A549 (cell line): ENCODE results near the gene WFIKKN1. TPM values are rescaled to one million over a fixed set of nuclear protein-coding genes. Genes with fewer than 3 reads are reported as not detected.

Source experiments
- ATAC-seq, 2 experiments: fragments of 200-7000 bp in 1 of 2; fragments of >200 bp in 1 of 2; cut with Nextera tagmentation in 1 of 2; cut with Tn5 transposase in 1 of 2; 3 replicates each; pipeline versions ENCODE4 v1.8.0 to v1.9.1; 2018 to 2020; ENCODE audit warnings: mild to moderate bottlenecking in 1 of 2, moderate library complexity in 1 of 2
- CTCF ChIA-PET: fragments of 300-600 bp; sonication (Branson Sonifier 250); formaldehyde crosslinking; extraction: SDS; loops from one replicate; lab custom pipeline; 2021; ENCODE audit warnings: antibody characterized with exemption, inconsistent platforms; lab: Yijun Ruan, JAX
- POLR2A ChIA-PET: fragments of 350-600 bp; formaldehyde crosslinking; extraction: SDS; loops from one replicate; lab custom pipeline; 2021; ENCODE audit warnings: antibody characterized with exemption, inconsistent platforms; lab: Yijun Ruan, JAX
- DNase-seq, 2 experiments: peaks; one replicate each; pipeline versions ENCODE4 v3.0.0 to v3.0.0-alpha.2; 2011 to 2016; ENCODE audit warnings: low read depth in 1 of 2, low spot score in 1 of 2
- FAIRE-seq: peaks from 2 replicates; lab custom pipeline; 2011; peaks lifted over from hg19 to GRCh38; lab: Jason Lieb, UNC
- H3K27ac ChIP-seq, 2 experiments: fragments of >200 bp; sonication (Bioruptor Twin); formaldehyde crosslinking; 3 replicates each; pipeline ENCODE4 v1.5.1; 2016 to 2017
- H3K4me1 ChIP-seq: fragments of >200 bp; sonication (Bioruptor Twin); formaldehyde crosslinking; 3 replicates; pipeline ENCODE4 v1.6.1; 2016
- H3K4me2 ChIP-seq: fragments of >200 bp; sonication (Bioruptor Twin); formaldehyde crosslinking; 3 replicates; pipeline ENCODE4 v1.6.1; 2016
- H3K4me3 ChIP-seq: fragments of >200 bp; sonication (Bioruptor Twin); formaldehyde crosslinking; 3 replicates; pipeline ENCODE4 v1.5.1; 2016
- H3K9me3 ChIP-seq: fragments of >200 bp; sonication (Bioruptor Twin); formaldehyde crosslinking; 3 replicates; pipeline ENCODE4 v1.6.1; 2016
- BHLHE40 ChIP-seq: IDR thresholded peaks from 2 replicates; pipeline ENCODE4 v1.6.1; 2012; ENCODE audit warnings: low read depth, low read length, inconsistent platforms
- CHD2 ChIP-seq: fragments of 150-350 bp; IDR thresholded peaks from 2 replicates; pipeline ENCODE4 v1.6.1; 2014; ENCODE audit warnings: low read length; ENCODE audit not compliant: partially characterized antibody
- EP300 ChIP-seq, 2 experiments: fragments of >200 bp; sonication (Bioruptor Twin); formaldehyde crosslinking; IDR thresholded peaks; 2 replicates in 1 of 2; 3 replicates in 1 of 2; pipeline ENCODE4 v1.6.1; 2016 to 2017
- FOSB ChIP-seq: fragments of 250-450 bp; sonication (Bioruptor Pico); IDR thresholded peaks from 2 replicates; pipeline ENCODE4 v1.5.0; 2020; ENCODE audit warnings: mild to moderate bottlenecking, moderate library complexity
- HEYL ChIP-seq: fragments of 250-450 bp; sonication (Bioruptor Pico); IDR thresholded peaks from 2 replicates; pipeline ENCODE4 v1.8.0; 2021; ENCODE audit warnings: mild to moderate bottlenecking, moderate library complexity
- HOXA7 ChIP-seq: fragments of 250-450 bp; sonication (Bioruptor Pico); IDR thresholded peaks from 2 replicates; pipeline ENCODE4 v1.5.0; 2020; ENCODE audit warnings: mild to moderate bottlenecking, moderate library complexity
- HOXB13 ChIP-seq: fragments of 250-450 bp; sonication (Bioruptor Pico); IDR thresholded peaks from 2 replicates; pipeline ENCODE4 v1.5.0; 2020; ENCODE audit warnings: low read depth, mild to moderate bottlenecking, moderate library complexity
- JUNB ChIP-seq: fragments of >200 bp; sonication (Bioruptor Twin); formaldehyde crosslinking; IDR thresholded peaks from 2 replicates; pipeline ENCODE4 v1.6.1; 2016
- KDM5A ChIP-seq: fragments of 200-600 bp; sonication (generic); IDR thresholded peaks from 2 replicates; pipeline ENCODE4 v1.6.1; 2016; ENCODE audit warnings: antibody characterized with exemption, mild to moderate bottlenecking
- MAFK ChIP-seq: fragments of 450-650 bp; IDR thresholded peaks from 2 replicates; pipeline ENCODE4 v1.6.1; 2014; ENCODE audit not compliant: partially characterized antibody
- POLR2AphosphoS2 ChIP-seq: conservative IDR thresholded peaks from 2 replicates; pipeline ENCODE4 v1.6.1; 2012; ENCODE audit warnings: low read length, improper control_type of control experiment, inconsistent platforms
- RAD21 ChIP-seq, 2 experiments: fragments of >200 bp in 1 of 2; sonication (Bioruptor Twin) in 1 of 2; formaldehyde crosslinking in 1 of 2; IDR thresholded peaks in 1 of 2; conservative IDR thresholded peaks in 1 of 2; 2 replicates in 1 of 2; 3 replicates in 1 of 2; pipeline ENCODE4 v1.6.1; 2012 to 2018; ENCODE audit warnings: inconsistent platforms in 1 of 2
- SREBF2 ChIP-seq: fragments of 450-650 bp; IDR thresholded peaks from 2 replicates; pipeline ENCODE4 v1.6.1; 2014; ENCODE audit warnings: mild to moderate bottlenecking, moderate library complexity
- TP53 ChIP-seq: fragments of 250-450 bp; sonication (Bioruptor Pico); IDR thresholded peaks from 2 replicates; pipeline ENCODE4 v1.5.0; 2021; ENCODE audit warnings: mild to moderate bottlenecking, moderate library complexity
- ZSCAN20 ChIP-seq: fragments of 250-450 bp; sonication (Bioruptor Pico); IDR thresholded peaks from 2 replicates; pipeline ENCODE4 v1.8.0; 2022; ENCODE audit warnings: mild to moderate bottlenecking, moderate library complexity
- WGBS: methylation state at CpG from one replicate; pipeline ENCODE4 v1.1.6; 2017; ENCODE audit errors: missing lambda C conversion rate; 5-methylcytosine and 5-hydroxymethylcytosine counted together
- polyA plus RNA-seq, 4 experiments: library from polyadenylated mRNA; depleted of rRNA in 3 of 4; stranded (reverse); fragments of >200 nt; fragmentation: RNase III in 1 of 4; extraction: RNeasy Plus Mini Kit Qiagen cat#74134 plus additional on column Dnase treatment in 1 of 4; gene quantifications; 2 replicates in 3 of 4; 3 replicates in 1 of 4; pipeline ENCODE4 v1.2.3, GENCODE V29; 2011 to 2017
- TF ChIP-seq, protein P1 (sequence below): fragments of >200 bp; sonication (Bioruptor Twin); formaldehyde crosslinking; IDR thresholded peaks from 3 replicates; pipeline ENCODE4 v1.5.1; 2016
- TF ChIP-seq, protein P2 (sequence below): fragments of 250-450 bp; sonication (Bioruptor Pico); IDR thresholded peaks from 2 replicates; pipeline ENCODE4 v1.5.0; 2021; ENCODE audit warnings: mild to moderate bottlenecking, moderate library complexity, borderline replicate concordance
- TF ChIP-seq, protein P3 (sequence below): fragments of >200 bp; sonication (Bioruptor Twin); formaldehyde crosslinking; IDR thresholded peaks from 3 replicates; pipeline ENCODE4 v1.6.1; 2016

WFIKKN1 gene
- polyA plus RNA-seq, 2 of the 4 experiments (the other 2 are of a cell fraction): 0.05 to 0.23 TPM

DNA sequence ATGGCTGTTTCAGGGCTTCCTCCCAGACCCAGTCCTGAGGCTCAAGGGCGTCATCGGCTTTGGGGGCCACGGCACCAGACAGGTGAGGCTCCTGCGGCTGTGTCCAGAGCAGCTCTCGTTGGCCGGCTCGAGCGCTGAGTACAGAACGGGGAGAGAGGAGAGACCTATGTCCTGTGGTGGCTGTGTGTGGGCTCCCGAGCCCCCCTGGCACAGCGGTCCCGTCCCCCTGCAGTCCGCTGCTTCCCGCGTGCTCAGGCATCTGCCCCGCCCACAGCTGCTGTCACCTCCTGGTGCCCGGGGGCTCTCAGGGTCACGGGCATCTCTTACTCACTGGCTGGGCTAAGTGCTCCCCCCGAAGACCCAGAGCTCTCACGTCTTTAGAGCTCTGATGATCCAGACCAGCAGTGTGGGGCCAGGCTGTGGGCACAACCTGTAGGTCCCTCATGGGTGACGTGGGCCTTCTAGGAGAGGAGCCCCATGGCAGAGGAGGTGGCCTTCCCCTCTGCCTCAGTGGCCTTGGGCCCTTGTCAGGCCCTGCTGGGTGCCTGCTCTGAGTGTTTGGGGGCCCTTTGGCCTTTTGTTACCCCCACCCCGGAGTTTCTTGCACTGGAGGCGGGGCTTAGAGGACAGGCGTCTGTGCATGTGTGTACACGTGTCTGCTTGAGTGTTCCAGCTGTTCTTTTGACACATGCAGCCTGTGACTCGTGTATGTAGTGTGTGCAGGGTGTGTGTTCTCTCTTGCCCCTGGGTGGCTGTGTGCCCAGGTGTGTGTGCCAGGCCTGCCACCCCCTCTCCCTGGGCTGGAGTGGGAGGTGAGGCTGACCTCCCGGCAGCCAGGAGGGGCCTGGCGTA, 21.9 kb downstream of the WFIKKN1 start (continued):
- TF ChIP-seq HOXA7: no peak
- no peak for TF ChIP-seq KDM5A
- no peak for TF ChIP-seq HOXB13 (CRISPR knock-in tag)
- no peak for TF ChIP-seq POLR2AphosphoS2
- TF ChIP-seq EP300 (IDR thresholded peaks at IDR 0.05): no peak

- POLR2A ChIA-PET: no interaction called here
Observed at GRCh38 chr16:654034-654433, 23.2 kb downstream of the WFIKKN1 start.

GRCh38 chr16:657487-657886, 26.7 kb downstream of the WFIKKN1 start:
- ATAC-seq (no peak), DNase-seq (no peak), FAIRE-seq (no peak)
- WGBS: 85% methylated on average over 13 of the region's 22 CpGs
- H3K4me2 ChIP-seq: no peak overlapping the region
- no peak overlapping the region for H3K27ac ChIP-seq
- no peak overlapping the region for H3K4me3 ChIP-seq
- no peaks in the 10 kb centered on the region for H3K9me3 ChIP-seq
- peaks cover 14% of the 10 kb centered on the region for H3K4me1 ChIP-seq
- POLR2A ChIA-PET: no interaction called here
- CTCF ChIA-PET: interaction anchor here (0.5 to 13.5 kb wide), 8 partner anchors 11 to 561 kb away, joined by 3 to 105 read pairs (median 3); partner anchors contain the start of gene RHOT2
- TF ChIP-seq, protein P1, sequence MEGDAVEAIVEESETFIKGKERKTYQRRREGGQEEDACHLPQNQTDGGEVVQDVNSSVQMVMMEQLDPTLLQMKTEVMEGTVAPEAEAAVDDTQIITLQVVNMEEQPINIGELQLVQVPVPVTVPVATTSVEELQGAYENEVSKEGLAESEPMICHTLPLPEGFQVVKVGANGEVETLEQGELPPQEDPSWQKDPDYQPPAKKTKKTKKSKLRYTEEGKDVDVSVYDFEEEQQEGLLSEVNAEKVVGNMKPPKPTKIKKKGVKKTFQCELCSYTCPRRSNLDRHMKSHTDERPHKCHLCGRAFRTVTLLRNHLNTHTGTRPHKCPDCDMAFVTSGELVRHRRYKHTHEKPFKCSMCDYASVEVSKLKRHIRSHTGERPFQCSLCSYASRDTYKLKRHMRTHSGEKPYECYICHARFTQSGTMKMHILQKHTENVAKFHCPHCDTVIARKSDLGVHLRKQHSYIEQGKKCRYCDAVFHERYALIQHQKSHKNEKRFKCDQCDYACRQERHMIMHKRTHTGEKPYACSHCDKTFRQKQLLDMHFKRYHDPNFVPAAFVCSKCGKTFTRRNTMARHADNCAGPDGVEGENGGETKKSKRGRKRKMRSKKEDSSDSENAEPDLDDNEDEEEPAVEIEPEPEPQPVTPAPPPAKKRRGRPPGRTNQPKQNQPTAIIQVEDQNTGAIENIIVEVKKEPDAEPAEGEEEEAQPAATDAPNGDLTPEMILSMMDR: no peak
- TF ChIP-seq, protein P2, sequence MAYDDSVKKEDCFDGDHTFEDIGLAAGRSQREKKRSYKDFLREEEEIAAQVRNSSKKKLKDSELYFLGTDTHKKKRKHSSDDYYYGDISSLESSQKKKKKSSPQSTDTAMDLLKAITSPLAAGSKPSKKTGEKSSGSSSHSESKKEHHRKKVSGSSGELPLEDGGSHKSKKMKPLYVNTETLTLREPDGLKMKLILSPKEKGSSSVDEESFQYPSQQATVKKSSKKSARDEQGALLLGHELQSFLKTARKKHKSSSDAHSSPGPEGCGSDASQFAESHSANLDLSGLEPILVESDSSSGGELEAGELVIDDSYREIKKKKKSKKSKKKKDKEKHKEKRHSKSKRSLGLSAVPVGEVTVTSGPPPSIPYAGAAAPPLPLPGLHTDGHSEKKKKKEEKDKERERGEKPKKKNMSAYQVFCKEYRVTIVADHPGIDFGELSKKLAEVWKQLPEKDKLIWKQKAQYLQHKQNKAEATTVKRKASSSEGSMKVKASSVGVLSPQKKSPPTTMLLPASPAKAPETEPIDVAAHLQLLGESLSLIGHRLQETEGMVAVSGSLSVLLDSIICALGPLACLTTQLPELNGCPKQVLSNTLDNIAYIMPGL (CRISPR knock-in tag): no peak
- TF ChIP-seq CHD2: no peak
- no peak for TF ChIP-seq MAFK
- no peak for TF ChIP-seq BHLHE40
- TF ChIP-seq SREBF2: no peak

More at GRCh38 chr16:654034-654433, 23.2 kb downstream of the WFIKKN1 start:
- no peak for DNase-seq
- Histone ChIP-seq H3K4me1 (peaks cover 6% of the 10 kb centered on the region; the same call in 2 of the 3 replicates), H3K27ac (no peak overlapping the region), H3K4me3 (no peak overlapping the region), H3K4me2 (no peak overlapping the region), H3K9me3 (no peaks in the 10 kb centered on the region)
- CTCF ChIA-PET: interaction anchor here (0.6 to 4.1 kb wide), 6 partner anchors 9 to 75 kb away, joined by 3 to 16 read pairs (median 4); partner anchors contain the start of genes METTL26 and RHOT2
- TF ChIP-seq FOSB (CRISPR knock-in tag) (no peak), EP300 (IDR thresholded peaks at IDR 0.05) (no peak), JUNB (no peak), HEYL (CRISPR knock-in tag) (no peak), RAD21 (conservative IDR thresholded peaks at IDR 0.05 in 1 of 2, IDR thresholded peaks at IDR 0.05 in 1 of 2) (no peak), TP53 (CRISPR knock-in tag) (no peak), CHD2 (no peak), ZSCAN20 (CRISPR knock-in tag) (no peak), KDM5A (no peak)
- TF ChIP-seq, protein P3, sequence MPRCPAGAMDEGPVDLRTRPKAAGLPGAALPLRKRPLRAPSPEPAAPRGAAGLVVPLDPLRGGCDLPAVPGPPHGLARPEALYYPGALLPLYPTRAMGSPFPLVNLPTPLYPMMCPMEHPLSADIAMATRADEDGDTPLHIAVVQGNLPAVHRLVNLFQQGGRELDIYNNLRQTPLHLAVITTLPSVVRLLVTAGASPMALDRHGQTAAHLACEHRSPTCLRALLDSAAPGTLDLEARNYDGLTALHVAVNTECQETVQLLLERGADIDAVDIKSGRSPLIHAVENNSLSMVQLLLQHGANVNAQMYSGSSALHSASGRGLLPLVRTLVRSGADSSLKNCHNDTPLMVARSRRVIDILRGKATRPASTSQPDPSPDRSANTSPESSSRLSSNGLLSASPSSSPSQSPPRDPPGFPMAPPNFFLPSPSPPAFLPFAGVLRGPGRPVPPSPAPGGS: no peak
- 90% methylated on average over 12 of the region's 12 CpGs for WGBS
- no peak for FAIRE-seq
- no peak for ATAC-seq
